GM12892 (cell line): Measurements from ENCODE around the gene SUSD5.

Experiments
- POLR2A ChIP-seq: IDR thresholded peaks from 2 replicates; pipeline ENCODE4 v1.6.1; 2011; ENCODE audit warnings: low read depth, low read length, control low read depth
- POLR2AphosphoS5 ChIP-seq: IDR thresholded peaks from 2 replicates; pipeline ENCODE4 v1.6.1; 2011; ENCODE audit warnings: low read depth, low read length, control low read depth

- TF ChIP-seq POLR2AphosphoS5 = no peak
- TF ChIP-seq POLR2A = no peak
Measured at GRCh38 chr3:33111581-33111980, 107.0 kb downstream of the SUSD5 start.
